GM23338 (cell line): ENCODE data around the gene CDH8. TPM values are rescaled to one million over a fixed set of nuclear protein-coding genes. Genes with fewer than 3 reads are reported as not detected.

Experiments
- ATAC-seq: fragments of 200-7000 bp; cut with Tn5 transposase; 3 replicates; pipeline ENCODE4 v1.9.1; 2020
- DNase-seq: peaks from one replicate; pipeline ENCODE4 v3.0.0-alpha.2; 2015; ENCODE audit warnings: low spot score
- H2AFZ ChIP-seq: fragments of 200-600 bp; sonication (generic); 2 replicates; pipeline ENCODE4 v1.8.0; 2016; ENCODE audit warnings: antibody characterized with exemption, mild to moderate bottlenecking, moderate library complexity
- H3F3A ChIP-seq: fragments of 200-600 bp; sonication (generic); replicated peaks from 2 replicates; pipeline ENCODE4 v1.8.0; 2017; ENCODE audit warnings: antibody characterized with exemption, mixed run types, low read depth
- H3K27ac ChIP-seq: fragments of 200-600 bp; sonication (generic); 2 replicates; pipeline ENCODE4 v1.6.1; 2016; ENCODE audit warnings: low read depth
- H3K27me3 ChIP-seq: fragments of 200-600 bp; sonication (generic); 2 replicates; pipeline ENCODE4 v1.8.0; 2016; ENCODE audit warnings: mild to moderate bottlenecking, mixed run types, moderate library complexity; ENCODE audit not compliant: insufficient read depth
- H3K36me3 ChIP-seq: fragments of 200-600 bp; sonication (generic); 2 replicates; pipeline ENCODE4 v1.8.0; 2016; ENCODE audit warnings: mild to moderate bottlenecking; ENCODE audit not compliant: insufficient read depth
- H3K4me1 ChIP-seq: fragments of 200-600 bp; sonication (generic); 2 replicates; pipeline ENCODE4 v1.8.0; 2016; ENCODE audit warnings: mild to moderate bottlenecking, moderate library complexity; ENCODE audit not compliant: insufficient read depth
- H3K4me2 ChIP-seq: fragments of 200-600 bp; sonication (generic); 2 replicates; pipeline ENCODE4 v1.7.1; 2017; ENCODE audit warnings: mixed run types
- H3K4me3 ChIP-seq: fragments of 200-600 bp; sonication (generic); 2 replicates; pipeline ENCODE4 v1.6.1; 2016; ENCODE audit warnings: mixed run types
- H3K79me2 ChIP-seq: fragments of 200-600 bp; sonication (generic); replicated peaks from 2 replicates; pipeline ENCODE4 v1.8.0; 2017; ENCODE audit warnings: mild to moderate bottlenecking; ENCODE audit not compliant: insufficient read depth
- H3K9me2 ChIP-seq: fragments of 200-600 bp; sonication (generic); 2 replicates; pipeline ENCODE4 v1.8.0; 2017; ENCODE audit not compliant: insufficient read depth
- H4K20me1 ChIP-seq: fragments of 200-600 bp; sonication (generic); replicated peaks from 2 replicates; pipeline ENCODE4 v1.8.0; 2017; ENCODE audit warnings: mild to moderate bottlenecking; ENCODE audit not compliant: insufficient read depth
- H3K27ac Mint-ChIP-seq: 2 replicates; pipeline ENCODE4 v1.8.0; 2020; ENCODE audit warnings: inconsistent platforms, mild to moderate bottlenecking, moderate library complexity, mixed read lengths
- H3K27me3 Mint-ChIP-seq: 3 replicates; pipeline ENCODE4 v1.8.0; 2022; ENCODE audit warnings: low read depth, mild to moderate bottlenecking, moderate library complexity, mixed read lengths, inconsistent platforms; ENCODE audit not compliant: insufficient read depth, poor library complexity
- H3K36me3 Mint-ChIP-seq: 3 replicates; pipeline ENCODE4 v1.8.0; 2021; ENCODE audit warnings: low read depth, mild to moderate bottlenecking, inconsistent platforms, moderate library complexity, mixed read lengths
- H3K4me1 Mint-ChIP-seq: 3 replicates; pipeline ENCODE4 v1.8.0; 2020; ENCODE audit warnings: mild to moderate bottlenecking, inconsistent platforms, mixed read lengths
- H3K4me3 Mint-ChIP-seq: 3 replicates; pipeline ENCODE4 v1.8.0; 2021; ENCODE audit warnings: moderate library complexity, mild to moderate bottlenecking, inconsistent platforms, mixed read lengths
- H3K9me3 Mint-ChIP-seq: 3 replicates; pipeline ENCODE4 v1.8.0; 2020; ENCODE audit warnings: moderate library complexity, mild to moderate bottlenecking, inconsistent platforms, mixed read lengths
- CTCF ChIP-seq, 2 experiments: fragments of 200-600 bp in 1 of 2; sonication (generic) in 1 of 2; conservative IDR thresholded peaks; 2 replicates each; pipeline versions ENCODE4 v1.5.1 to v1.6.1; 2016 to 2017; ENCODE audit warnings: antibody characterized with exemption in 2 of 2, low read depth in 2 of 2, mild to moderate bottlenecking in 2 of 2, moderate library complexity in 1 of 2
- ETS1 ChIP-seq: IDR thresholded peaks from 2 replicates; pipeline ENCODE4 v1.6.1; 2016; ENCODE audit warnings: antibody characterized with exemption
- EZH2 ChIP-seq: fragments of 200-600 bp; sonication (generic); IDR thresholded peaks from one replicate; pipeline ENCODE4 v1.8.0; 2017; ENCODE audit warnings: antibody characterized with exemption, mild to moderate bottlenecking, low read depth; ENCODE audit not compliant: unreplicated experiment
- EZH2phosphoT487 ChIP-seq: fragments of 200-600 bp; sonication (generic); IDR thresholded peaks from one replicate; pipeline ENCODE4 v1.8.1; 2018; ENCODE audit warnings: antibody characterized with exemption; ENCODE audit not compliant: unreplicated experiment
- JUNB ChIP-seq: IDR thresholded peaks from one replicate; pipeline ENCODE4 v1.6.1; 2016; ENCODE audit warnings: antibody characterized with exemption; ENCODE audit not compliant: unreplicated experiment
- NANOG ChIP-seq: IDR thresholded peaks from 2 replicates; pipeline ENCODE4 v1.6.1; 2016; ENCODE audit warnings: antibody characterized with exemption, borderline replicate concordance
- POLR2AphosphoS5 ChIP-seq: IDR thresholded peaks from 2 replicates; pipeline ENCODE4 v1.6.1; 2016; ENCODE audit warnings: antibody characterized with exemption, low read depth
- REST ChIP-seq: IDR thresholded peaks from one replicate; pipeline ENCODE4 v1.6.1; 2018; ENCODE audit warnings: antibody characterized with exemption; ENCODE audit not compliant: unreplicated experiment
- STAT1 ChIP-seq: IDR thresholded peaks from one replicate; pipeline ENCODE4 v1.6.1; 2016; ENCODE audit warnings: antibody characterized with exemption; ENCODE audit not compliant: unreplicated experiment
- polyA plus RNA-seq: library from polyadenylated mRNA; unstranded; fragments of >200 nt; fragmentation: Nextera tagmentation; extraction: Ambion mirVana; gene quantifications from 2 replicates; pipeline ENCODE4 v1.2.1, GENCODE V29; 2016
- total RNA-seq: library from RNA; depleted of rRNA; stranded (reverse); fragments of >200 nt; shearing (Covaris generic); gene quantifications from 2 replicates; pipeline ENCODE4 v1.2.3, GENCODE V29; 2014

CDH8 gene
- total and polyA plus RNA-seq, 2 experiments from 2014 or later = 10.2 to 11.7 TPM

- Histone ChIP-seq H3F3A (no peaks in the 10 kb centered on the region), H3K9me2 (no peaks in the 10 kb centered on the region), H2AFZ (no peak overlapping the region), H3K79me2 (no peaks in the 10 kb centered on the region), H3K27me3 (no peaks in the 10 kb centered on the region), H3K36me3 (no peaks in the 10 kb centered on the region; the same call in 1 of the 2 replicates), H3K27ac (no peak overlapping the region), H3K4me1 (peaks cover 16% of the 10 kb centered on the region), H3K4me2 (no peak overlapping the region), H4K20me1 (no peaks in the 10 kb centered on the region), H3K4me3 (no peak overlapping the region)
- peaks cover 15% of the 10 kb centered on the region; the same call in 2 of the 3 replicates for H3K4me1 Mint-ChIP-seq
- H3K9me3 Mint-ChIP-seq = no peaks in the 10 kb centered on the region
- DNase-seq (no peak), ATAC-seq (no peak)
- H3K4me3 Mint-ChIP-seq = no peak overlapping the region
- no peaks in the 10 kb centered on the region for H3K27me3 Mint-ChIP-seq
- no peak overlapping the region for H3K27ac Mint-ChIP-seq
- no peak for TF ChIP-seq REST
- TF ChIP-seq EZH2 = no peak
- TF ChIP-seq NANOG = no peak
- no peak for TF ChIP-seq JUNB
- no peak for TF ChIP-seq STAT1
- H3K36me3 Mint-ChIP-seq = no peaks in the 10 kb centered on the region
Observed at GRCh38 chr16:61726125-61726524, 310.1 kb downstream of the CDH8 start.

GRCh38 chr16:61721544-61721943 is 314.7 kb downstream of the CDH8 start:
- Histone ChIP-seq H4K20me1 (no peaks in the 10 kb centered on the region), H3K4me1 (0 out of 2 replicates have a peak, but pooled peaks cover 2% of the 10 kb centered on the region), H3K36me3 (no peaks in the 10 kb centered on the region; the same call in 1 of the 2 replicates), H3K4me3 (no peak overlapping the region), H3K27ac (no peak overlapping the region), H3K27me3 (no peaks in the 10 kb centered on the region), H3K4me2 (no peak overlapping the region), H3K79me2 (no peaks in the 10 kb centered on the region), H3K9me2 (no peaks in the 10 kb centered on the region), H3F3A (no peaks in the 10 kb centered on the region), H2AFZ (no peak overlapping the region)
- Mint-ChIP-seq H3K4me3 (no peak overlapping the region), H3K4me1 (peaks cover 9% of the 10 kb centered on the region; the same call in 2 of the 3 replicates), H3K27me3 (no peaks in the 10 kb centered on the region), H3K27ac (no peak overlapping the region), H3K36me3 (no peaks in the 10 kb centered on the region), H3K9me3 (no peaks in the 10 kb centered on the region)
- no peak for DNase-seq
- TF ChIP-seq EZH2phosphoT487 = no peak
- ATAC-seq = no peak

- Histone ChIP-seq H3K4me1 (no peaks in the 10 kb centered on the region), H3K4me3 (no peak overlapping the region), H4K20me1 (no peaks in the 10 kb centered on the region), H3K4me2 (no peak overlapping the region), H3F3A (no peaks in the 10 kb centered on the region), H3K36me3 (no peaks in the 10 kb centered on the region), H3K27ac (no peak overlapping the region), H3K9me2 (no peaks in the 10 kb centered on the region), H2AFZ (no peak overlapping the region), H3K27me3 (no peaks in the 10 kb centered on the region), H3K79me2 (no peaks in the 10 kb centered on the region)
- H3K9me3 Mint-ChIP-seq = no peaks in the 10 kb centered on the region
- H3K4me1 Mint-ChIP-seq = peaks cover 5% of the 10 kb centered on the region; the same call in 2 of the 3 replicates
- ATAC-seq = no peak
- no peaks in the 10 kb centered on the region for H3K36me3 Mint-ChIP-seq
- no peaks in the 10 kb centered on the region for H3K27me3 Mint-ChIP-seq
- no peak overlapping the region for H3K4me3 Mint-ChIP-seq
- no peak overlapping the region for H3K27ac Mint-ChIP-seq
- no peak for DNase-seq
- TF ChIP-seq REST (no peak), STAT1 (no peak), POLR2AphosphoS5 (no peak), ETS1 (no peak), CTCF (conservative IDR thresholded peaks at IDR 0.05; ENCODE audit: low read depth in 2 of 2) (no peak), EZH2phosphoT487 (no peak)
Observed at GRCh38 chr16:61715393-61715792, 320.8 kb downstream of the CDH8 start.
